Prostate gland (tissue), 2 donors: ENCODE results near the gene SKA3. TPM values are rescaled to one million over a fixed set of nuclear protein-coding genes. Genes with fewer than 3 reads are reported as not detected.

Experiments used
- DNase-seq: peaks from one replicate; pipeline ENCODE4 v3.0.0-alpha.2; 2019; ENCODE audit warnings: low spot score
- H3K27ac ChIP-seq, 2 donors: fragments of 200-600 bp; sonication (generic); 2 replicates each; pipeline ENCODE4 v1.5.1; 2017 to 2019
- H3K27me3 ChIP-seq: fragments of 200-600 bp; sonication (generic); replicated peaks from 2 replicates; pipeline ENCODE4 v1.5.1; 2019; ENCODE audit not compliant: insufficient read depth
- H3K36me3 ChIP-seq, 2 donors: fragments of 200-600 bp; sonication (generic); 1 replicate in 1 of 2; 2 replicates in 1 of 2; pipeline versions ENCODE4 v1.5.1 to v1.8.1; 2017 to 2019
- H3K4me1 ChIP-seq: fragments of 200-600 bp; sonication (generic); replicated peaks from 2 replicates; pipeline ENCODE4 v1.5.1; 2019
- H3K4me3 ChIP-seq, 2 donors: fragments of 200-600 bp; sonication (generic); 2 replicates each; pipeline ENCODE4 v1.5.1; 2017 to 2019
- H3K9me3 ChIP-seq: fragments of 200-600 bp; sonication (generic); 2 replicates; pipeline ENCODE4 v1.5.1; 2017
- POLR2A ChIP-seq: fragments of 450-650 bp; IDR thresholded peaks from one replicate; pipeline ENCODE4 v1.6.1; 2016; ENCODE audit warnings: antibody characterized with exemption, mild to moderate bottlenecking
- POLR2AphosphoS5 ChIP-seq: sonication (generic); formaldehyde crosslinking; IDR thresholded peaks from one replicate; pipeline ENCODE4 v1.6.1; 2017; ENCODE audit warnings: antibody characterized with exemption
- WGBS: methylation state at CpG from one replicate; pipeline ENCODE4 v1.1.5; 2018; 5-methylcytosine and 5-hydroxymethylcytosine counted together
- intact Hi-C: fragments of 100-400 bp; cut with DNase I; formaldehyde crosslinking; loops from one replicate; pipeline ENCODE4 v1.14.2; 2022
- small RNA-seq, 2 donors: library from RNA; depleted of rRNA; stranded (forward); fragments of <200 nt; gene quantifications; one replicate each; pipeline ENCODE3, GENCODE V24; 2016
- total RNA-seq, 2 donors: library from RNA; depleted of rRNA; stranded (reverse); fragments of >200 nt; gene quantifications; one replicate each; pipeline ENCODE4 v1.1.0, GENCODE V29; 2016
- TF ChIP-seq, protein P1 (sequence below), 4 experiments: fragments of 200-600 bp in 2 of 4; fragments of 450-650 bp in 2 of 4; sonication (generic) in 2 of 4; IDR thresholded peaks; 1 replicate in 3 of 4; 2 replicates in 1 of 4; pipeline ENCODE4 v1.5.1; 2016 to 2019; ENCODE audit warnings: antibody characterized with exemption in 4 of 4, mild to moderate bottlenecking in 2 of 4, moderate library complexity in 2 of 4

SKA3 gene
- total RNA-seq, 2 donors from 2014 or later: 0.59 to 4.3 TPM

DNA sequence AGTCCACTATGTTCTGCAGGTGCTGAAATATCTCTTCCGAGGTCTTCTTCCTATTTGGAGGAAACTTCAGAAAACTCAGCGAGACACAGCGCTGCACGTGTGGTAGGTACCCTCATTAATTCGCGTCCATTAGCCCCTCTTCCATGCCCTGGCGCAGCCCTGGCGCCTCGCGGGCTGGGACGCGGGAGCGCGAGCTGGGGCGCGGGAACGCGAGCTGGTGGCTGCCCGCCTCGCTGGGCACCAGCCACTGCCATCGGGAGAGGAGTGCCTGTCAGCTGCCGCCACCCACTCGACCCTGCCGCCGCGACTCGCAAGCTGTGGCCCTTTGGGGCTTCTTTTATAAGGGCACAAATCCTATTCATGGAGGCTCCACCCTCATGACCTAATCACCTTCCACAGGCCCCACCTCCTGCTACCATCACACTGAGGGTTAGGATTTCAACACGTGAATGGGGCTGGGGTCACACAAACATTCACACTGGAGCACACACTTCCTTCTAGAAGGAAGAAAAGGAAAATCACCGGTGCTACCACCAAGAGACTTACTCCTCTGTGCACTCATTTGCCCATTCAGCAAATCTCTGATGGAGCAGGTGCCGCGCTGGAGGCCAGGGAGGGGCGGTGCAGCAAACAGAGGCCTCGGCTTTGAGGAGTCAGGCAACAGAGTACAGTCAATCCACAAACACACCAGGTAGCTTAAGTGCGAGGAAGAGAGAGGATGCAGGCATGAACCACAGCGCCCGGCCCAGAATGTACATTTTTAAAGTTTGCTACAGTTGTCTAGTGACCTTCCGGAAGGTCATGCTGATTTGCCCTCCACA lies 71.9 kb downstream of the SKA3 start:
- no peak for DNase-seq
- no peaks in the 10 kb centered on the region for H3K27me3 ChIP-seq

More for the DNA sequence above, 71.9 kb downstream of the SKA3 start:
- Histone ChIP-seq H3K36me3 (no peaks in the 10 kb centered on the region), H3K9me3 (no peaks in the 10 kb centered on the region), H3K27ac (no peak overlapping the region), H3K4me1 (no peaks in the 10 kb centered on the region), H3K4me3 (no peak overlapping the region)
- no peak for TF ChIP-seq POLR2AphosphoS5
- TF ChIP-seq, protein P1, sequence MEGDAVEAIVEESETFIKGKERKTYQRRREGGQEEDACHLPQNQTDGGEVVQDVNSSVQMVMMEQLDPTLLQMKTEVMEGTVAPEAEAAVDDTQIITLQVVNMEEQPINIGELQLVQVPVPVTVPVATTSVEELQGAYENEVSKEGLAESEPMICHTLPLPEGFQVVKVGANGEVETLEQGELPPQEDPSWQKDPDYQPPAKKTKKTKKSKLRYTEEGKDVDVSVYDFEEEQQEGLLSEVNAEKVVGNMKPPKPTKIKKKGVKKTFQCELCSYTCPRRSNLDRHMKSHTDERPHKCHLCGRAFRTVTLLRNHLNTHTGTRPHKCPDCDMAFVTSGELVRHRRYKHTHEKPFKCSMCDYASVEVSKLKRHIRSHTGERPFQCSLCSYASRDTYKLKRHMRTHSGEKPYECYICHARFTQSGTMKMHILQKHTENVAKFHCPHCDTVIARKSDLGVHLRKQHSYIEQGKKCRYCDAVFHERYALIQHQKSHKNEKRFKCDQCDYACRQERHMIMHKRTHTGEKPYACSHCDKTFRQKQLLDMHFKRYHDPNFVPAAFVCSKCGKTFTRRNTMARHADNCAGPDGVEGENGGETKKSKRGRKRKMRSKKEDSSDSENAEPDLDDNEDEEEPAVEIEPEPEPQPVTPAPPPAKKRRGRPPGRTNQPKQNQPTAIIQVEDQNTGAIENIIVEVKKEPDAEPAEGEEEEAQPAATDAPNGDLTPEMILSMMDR (IDR thresholded peaks at IDR 0.05): no peak
- no peak for TF ChIP-seq POLR2A
- intact Hi-C loops: no loop called here
- WGBS: 94% methylated on average over 37 of the region's 37 CpGs

Small RNA genes within 50 kb of the gene (small RNA-seq; reads per million reads assigned to genes)
- gene AL158032.1 (0 reads per million in 2 donors), gene RF00086 (0 reads per million in 2 donors), gene RF02116 (0 reads per million in 2 donors)

Other genes with a start within 250 kb of the SKA3 start
- 10 to 100 TPM; 22.0 to 27.4 TPM for gene LATS2, start 115.0 kb downstream of the SKA3 start, total RNA-seq
- gene SAP18, start 36.4 kb downstream of the SKA3 start, total RNA-seq: 10 to 100 TPM; 84.5 to 84.6 TPM
- 10 to 100 TPM; 51.5 to 89.6 TPM for gene MRPL57, start 106 bp upstream of the SKA3 start, total RNA-seq